Measurements from ENCODE around the gene INTS4. TPM values are rescaled to one million over a fixed set of nuclear protein-coding genes. Genes with fewer than 3 reads are reported as not detected.
"Not testable (repeated sequence)": the region's sequence is repeated elsewhere in the genome, so short reads cannot be mapped to it uniquely, and the experiment has no call there.

The INTS4 gene
- total RNA-seq, 1 donor from 2014 or later, result 41.0 TPM

GRCh38 chr11:77959434-77959833 is 35.0 kb downstream of the INTS4 start:
- Histone ChIP-seq H3K27ac (no peak overlapping the region), H3K9me3 (no peaks in the 10 kb centered on the region), H3K27me3 (no peaks in the 10 kb centered on the region), H3K36me3 (peaks cover 0 to 15% of the 10 kb centered on the region in 2 donors), H3K4me1 (no peaks in the 10 kb centered on the region), H3K4me3 (no peak overlapping the region)
- intact Hi-C loops (cut with DNase I), result no loop called here
- no peak for DNase-seq (ENCODE audit: extremely low spot score in 2 of 2)
- TF ChIP-seq POLR2AphosphoS5 (IDR thresholded peaks at IDR 0.05; ENCODE audit: insufficient read depth in 1 of 2, low read depth in 1 of 2) (no peak), POLR2A (IDR thresholded peaks at IDR 0.05) (no peak), CTCF (IDR thresholded peaks at IDR 0.05) (no peak)

- peaks cover 0 to 15% of the 10 kb centered on the region in 2 donors for H3K36me3 ChIP-seq
- H3K4me3 ChIP-seq; H3K9me3 ChIP-seq; DNase-seq (ENCODE audit: extremely low spot score in 2 of 2); intact Hi-C loops (cut with DNase I); H3K27me3 ChIP-seq; H3K27ac ChIP-seq; H3K4me1 ChIP-seq: not testable (repeated sequence)
Observed at GRCh38 chr11:77958583-77959177, 35.8 kb downstream of the INTS4 start.

GRCh38 chr11:77943296-77943695 is 51.2 kb downstream of the INTS4 start:
- H3K27me3 ChIP-seq; intact Hi-C loops (cut with DNase I); H3K27ac ChIP-seq; H3K4me1 ChIP-seq; H3K4me3 ChIP-seq; H3K9me3 ChIP-seq; DNase-seq (ENCODE audit: extremely low spot score in 2 of 2); H3K36me3 ChIP-seq: not testable (repeated sequence)

GRCh38 chr11:77942465-77942864 is 52.0 kb downstream of the INTS4 start:
- H3K4me1 ChIP-seq; H3K36me3 ChIP-seq; intact Hi-C loops (cut with DNase I); H3K27me3 ChIP-seq; H3K9me3 ChIP-seq; H3K4me3 ChIP-seq; DNase-seq (ENCODE audit: extremely low spot score in 2 of 2); H3K27ac ChIP-seq: not testable (repeated sequence)

GRCh38 chr11:77933596-77933995 is 60.9 kb downstream of the INTS4 start:
- H3K27ac ChIP-seq; H3K27me3 ChIP-seq; intact Hi-C loops (cut with DNase I); H3K9me3 ChIP-seq; H3K36me3 ChIP-seq; H3K4me1 ChIP-seq; DNase-seq (ENCODE audit: extremely low spot score in 2 of 2); H3K4me3 ChIP-seq: not testable (repeated sequence)

GRCh38 chr11:77930334-77931208 is 63.9 kb downstream of the INTS4 start:
- H3K27me3 ChIP-seq; H3K27ac ChIP-seq; H3K9me3 ChIP-seq; H3K36me3 ChIP-seq; H3K4me1 ChIP-seq; DNase-seq (ENCODE audit: extremely low spot score in 2 of 2); H3K4me3 ChIP-seq; intact Hi-C loops (cut with DNase I): not testable (repeated sequence)

GRCh38 chr11:77917713-77918112 is 76.8 kb downstream of the INTS4 start:
- H3K4me3 ChIP-seq; H3K27ac ChIP-seq; intact Hi-C loops (cut with DNase I); DNase-seq (ENCODE audit: extremely low spot score in 2 of 2); H3K27me3 ChIP-seq; H3K36me3 ChIP-seq; H3K9me3 ChIP-seq: not testable (repeated sequence)
- H3K4me1 ChIP-seq, result peaks cover 16% of the 10 kb centered on the region

GRCh38 chr11:77914307-77914791 is 80.1 kb downstream of the INTS4 start:
- intact Hi-C loops (cut with DNase I); H3K27ac ChIP-seq; DNase-seq (ENCODE audit: extremely low spot score in 2 of 2): not testable (repeated sequence)

GRCh38 chr11:77913608-77914306 is 80.7 kb downstream of the INTS4 start:
- H3K36me3 ChIP-seq; H3K4me3 ChIP-seq; intact Hi-C loops (cut with DNase I); H3K9me3 ChIP-seq; DNase-seq (ENCODE audit: extremely low spot score in 2 of 2); H3K27ac ChIP-seq; H3K27me3 ChIP-seq: not testable (repeated sequence)
- H3K4me1 ChIP-seq, result peaks cover 16% of the 10 kb centered on the region

More at GRCh38 chr11:77914307-77914791, 80.1 kb downstream of the INTS4 start:
- H3K4me1 ChIP-seq, result peaks cover 16% of the 10 kb centered on the region
- not testable (repeated sequence) for H3K4me3 ChIP-seq, H3K9me3 ChIP-seq, H3K36me3 ChIP-seq, H3K27me3 ChIP-seq

GRCh38 chr11:77910828-77911227 is 83.6 kb downstream of the INTS4 start:
- intact Hi-C loops (cut with DNase I); H3K9me3 ChIP-seq; H3K27ac ChIP-seq; H3K36me3 ChIP-seq; H3K27me3 ChIP-seq; DNase-seq (ENCODE audit: extremely low spot score in 2 of 2); H3K4me3 ChIP-seq: not testable (repeated sequence)
- H3K4me1 ChIP-seq, result peaks cover 16% of the 10 kb centered on the region
